ENCODE results near the gene PAM16. TPM values are rescaled to one million over a fixed set of nuclear protein-coding genes. Genes with fewer than 3 reads are reported as not detected.
A peak's percentile ranks its signal among the peaks of the same experiment; 100 is the strongest.

Gene PAM16
- polyA plus RNA-seq, 1 donor from 2014 or later, result 145 TPM

GRCh38 chr16:4316864-4317531 is 34.1 kb downstream of the PAM16 start:
- Histone ChIP-seq H3K36me3 (ENCODE audit: insufficient read depth, low read length) (no peaks in the 10 kb centered on the region), H2AFZ (ENCODE audit: low read depth, low read length) (no peak overlapping the region), H3K4me3 (ENCODE audit: low read length) (peak overlapping the region; percentile 96), H4K20me1 (ENCODE audit: insufficient read depth) (no peaks in the 10 kb centered on the region), H3K79me2 (replicated peaks; ENCODE audit: insufficient read depth, low read length) (peaks cover 52% of the 10 kb centered on the region), H3K4me2 (ENCODE audit: low read length) (peak overlapping the region; percentile 80), H3F3A (ENCODE audit: insufficient read depth, low read length, poor library complexity, severe bottlenecking) (no peaks in the 10 kb centered on the region), H3K9me2 (ENCODE audit: insufficient read depth, low read length) (no peaks in the 10 kb centered on the region), H3K9ac (ENCODE audit: low read length) (peak overlapping the region; percentile 79), H3K9me3 (ENCODE audit: low read length) (no peaks in the 10 kb centered on the region), H3K27ac (ENCODE audit: low read length) (peak overlapping the region; percentile 31), H3K27me3 (ENCODE audit: insufficient read depth, low read depth, low read length) (no peaks in the 10 kb centered on the region)
- TF ChIP-seq MXI1 (conservative IDR thresholded peaks at IDR 0.05; ENCODE audit: poor library complexity, severe bottlenecking) (no peak), SMC3 (conservative IDR thresholded peaks at IDR 0.05; ENCODE audit: poor library complexity) (no peak), EZH2 (IDR thresholded peaks at IDR 0.05; ENCODE audit: borderline replicate concordance, insufficient read depth, low read length, poor library complexity, severe bottlenecking) (no peak), TAF1 (IDR thresholded peaks at IDR 0.05; ENCODE audit: low read depth) (no peak), EP300 (conservative IDR thresholded peaks at IDR 0.05; ENCODE audit: poor library complexity, severe bottlenecking) (no peak), CTCF (IDR thresholded peaks at IDR 0.05; ENCODE audit: poor library complexity, severe bottlenecking) (no peak), RAD21 (conservative IDR thresholded peaks at IDR 0.05) (no peak), REST (IDR thresholded peaks at IDR 0.05; ENCODE audit: borderline replicate concordance) (no peak)

- peak overlapping the region; percentile 96 for H3K4me3 ChIP-seq (ENCODE audit: low read length)
- H3K9me3 ChIP-seq (ENCODE audit: low read length), result no peaks in the 10 kb centered on the region
- H3F3A ChIP-seq (ENCODE audit: insufficient read depth, low read length, poor library complexity, severe bottlenecking), result no peaks in the 10 kb centered on the region
- H3K27me3 ChIP-seq (ENCODE audit: insufficient read depth, low read depth, low read length), result no peaks in the 10 kb centered on the region
- peak overlapping the region; percentile 31 for H3K27ac ChIP-seq (ENCODE audit: low read length)
- H3K36me3 ChIP-seq (ENCODE audit: insufficient read depth, low read length), result no peaks in the 10 kb centered on the region
- no peak for TF ChIP-seq REST (IDR thresholded peaks at IDR 0.05; ENCODE audit: borderline replicate concordance)
- no peak for TF ChIP-seq POLR2AphosphoS5 (IDR thresholded peaks at IDR 0.05)
- peak; percentile 30 for TF ChIP-seq SMC3 (conservative IDR thresholded peaks at IDR 0.05; ENCODE audit: poor library complexity)
- peak; percentile 39 for TF ChIP-seq TAF1 (IDR thresholded peaks at IDR 0.05; ENCODE audit: low read depth)
- TF ChIP-seq EP300 (conservative IDR thresholded peaks at IDR 0.05; ENCODE audit: poor library complexity, severe bottlenecking), result no peak
- TF ChIP-seq EZH2 (IDR thresholded peaks at IDR 0.05; ENCODE audit: borderline replicate concordance, insufficient read depth, low read length, poor library complexity, severe bottlenecking), result no peak
- peak; percentile 26 for TF ChIP-seq RAD21 (conservative IDR thresholded peaks at IDR 0.05)
- peak; percentile 9 for TF ChIP-seq MXI1 (conservative IDR thresholded peaks at IDR 0.05; ENCODE audit: poor library complexity, severe bottlenecking)
- no peak for TF ChIP-seq CTCF (IDR thresholded peaks at IDR 0.05; ENCODE audit: poor library complexity, severe bottlenecking)
- peak overlapping the region; percentile 80 for H3K4me2 ChIP-seq (ENCODE audit: low read length)
- H3K9me2 ChIP-seq (ENCODE audit: insufficient read depth, low read length), result no peaks in the 10 kb centered on the region
- H4K20me1 ChIP-seq (ENCODE audit: insufficient read depth), result no peaks in the 10 kb centered on the region
- H3K79me2 ChIP-seq (replicated peaks; ENCODE audit: insufficient read depth, low read length), result peaks cover 47% of the 10 kb centered on the region
- H3K9ac ChIP-seq (ENCODE audit: low read length), result peak overlapping the region; percentile 79
- no peak overlapping the region for H2AFZ ChIP-seq (ENCODE audit: low read depth, low read length)
Measured at GRCh38 chr16:4316108-4316863, 34.8 kb downstream of the PAM16 start.
